SK-N-SH treated with all-trans-retinoic acid at 6 μM for 48 hours (cell line): ENCODE measurements around the gene MMP24OS.

Experiments
- ATAC-seq: fragments of 200-7000 bp; cut with Tn5 transposase; 3 replicates; pipeline ENCODE4 v1.9.1; 2020; ENCODE audit warnings: mild to moderate bottlenecking, moderate library complexity
- ARNTL ChIP-seq: fragments of 450-650 bp; formaldehyde crosslinking; IDR thresholded peaks from 2 replicates; pipeline ENCODE4 v1.5.0; 2020; ENCODE audit warnings: low read depth, mild to moderate bottlenecking, moderate library complexity, borderline replicate concordance
- BACH2 ChIP-seq: fragments of 250-450 bp; sonication (Bioruptor Pico); IDR thresholded peaks from 2 replicates; pipeline ENCODE4 v1.9.0; 2021; ENCODE audit warnings: mild to moderate bottlenecking, borderline replicate concordance
- CSDC2 ChIP-seq: fragments of 250-450 bp; sonication (Bioruptor Pico); IDR thresholded peaks from 2 replicates; pipeline ENCODE4 v1.5.0; 2020; ENCODE audit warnings: mild to moderate bottlenecking, moderate library complexity
- CSRNP3 ChIP-seq: fragments of 250-450 bp; sonication (Bioruptor Pico); IDR thresholded peaks from 2 replicates; pipeline ENCODE4 v1.5.1; 2021; ENCODE audit warnings: mild to moderate bottlenecking, moderate library complexity
- ESRRG ChIP-seq: fragments of 250-450 bp; sonication (Bioruptor Pico); IDR thresholded peaks from 2 replicates; pipeline ENCODE4 v1.6.1; 2021; ENCODE audit warnings: mild to moderate bottlenecking
- GLIS3 ChIP-seq: fragments of 250-450 bp; sonication (Bioruptor Pico); IDR thresholded peaks from 2 replicates; pipeline ENCODE4 v1.5.0; 2020; ENCODE audit warnings: mild to moderate bottlenecking, moderate library complexity
- ISL1 ChIP-seq: fragments of 250-450 bp; sonication (Bioruptor Pico); IDR thresholded peaks from 2 replicates; pipeline ENCODE4 v2.1.2; 2022; ENCODE audit warnings: mild to moderate bottlenecking, moderate library complexity
- OSR1 ChIP-seq: fragments of 250-450 bp; sonication (Bioruptor Pico); IDR thresholded peaks from 2 replicates; pipeline ENCODE4 v1.8.0; 2022; ENCODE audit warnings: moderate library complexity, mild to moderate bottlenecking, inconsistent platforms
- PATZ1 ChIP-seq: fragments of 250-450 bp; sonication (Bioruptor Pico); IDR thresholded peaks from 2 replicates; pipeline ENCODE4 v1.8.0; 2020; ENCODE audit warnings: mild to moderate bottlenecking, moderate library complexity, borderline replicate concordance
- POU6F1 ChIP-seq: fragments of 250-450 bp; sonication (Bioruptor Pico); IDR thresholded peaks from 2 replicates; pipeline ENCODE4 v1.8.0; 2021; ENCODE audit warnings: low read depth, mild to moderate bottlenecking, moderate library complexity, borderline replicate concordance
- PPARA ChIP-seq: fragments of 250-450 bp; sonication (Bioruptor Pico); IDR thresholded peaks from 2 replicates; pipeline ENCODE4 v1.5.0; 2020; ENCODE audit warnings: mild to moderate bottlenecking, borderline replicate concordance
- RARB ChIP-seq: fragments of 250-450 bp; sonication (Bioruptor Pico); IDR thresholded peaks from 2 replicates; pipeline ENCODE4 v1.8.0; 2021; ENCODE audit warnings: mild to moderate bottlenecking, moderate library complexity
- SNAI2 ChIP-seq: fragments of 250-450 bp; sonication (Bioruptor Pico); IDR thresholded peaks from 2 replicates; pipeline ENCODE4 v1.5.0; 2020; ENCODE audit warnings: mild to moderate bottlenecking, moderate library complexity
- TCF4 ChIP-seq: fragments of 250-450 bp; sonication (Bioruptor Pico); IDR thresholded peaks from 2 replicates; pipeline ENCODE4 v1.8.0; 2021; ENCODE audit warnings: mild to moderate bottlenecking, moderate library complexity, borderline replicate concordance
- TOX ChIP-seq: fragments of 250-450 bp; sonication (Bioruptor Pico); IDR thresholded peaks from 2 replicates; pipeline ENCODE4 v1.8.0; 2021; ENCODE audit warnings: mild to moderate bottlenecking, moderate library complexity, borderline replicate concordance
- TSHZ2 ChIP-seq: fragments of 250-450 bp; sonication (Bioruptor Pico); IDR thresholded peaks from 2 replicates; pipeline ENCODE4 v1.5.0; 2020; ENCODE audit warnings: mild to moderate bottlenecking, moderate library complexity
- ZC3H10 ChIP-seq: fragments of 250-450 bp; sonication (Bioruptor Pico); IDR thresholded peaks from 2 replicates; pipeline ENCODE4 v1.5.1; 2021; ENCODE audit warnings: mild to moderate bottlenecking, moderate library complexity
- ZFP3 ChIP-seq: fragments of 250-450 bp; sonication (Bioruptor Pico); IDR thresholded peaks from 2 replicates; pipeline ENCODE4 v1.5.0; 2020; ENCODE audit warnings: mild to moderate bottlenecking, moderate library complexity
- ZFP30 ChIP-seq: fragments of 450-650 bp; formaldehyde crosslinking; IDR thresholded peaks from 2 replicates; pipeline ENCODE4 v1.5.0; 2022; ENCODE audit warnings: mild to moderate bottlenecking, moderate library complexity
- ZNF565 ChIP-seq: fragments of 450-650 bp; formaldehyde crosslinking; conservative IDR thresholded peaks from 2 replicates; pipeline ENCODE4 v1.5.0; 2020; ENCODE audit warnings: low read depth, mild to moderate bottlenecking, moderate library complexity
- ZNF70 ChIP-seq: fragments of 450-650 bp; formaldehyde crosslinking; IDR thresholded peaks from 2 replicates; pipeline ENCODE4 v1.5.0; 2020; ENCODE audit warnings: mild to moderate bottlenecking, moderate library complexity
- ZNF8 ChIP-seq: fragments of 450-650 bp; formaldehyde crosslinking; IDR thresholded peaks from 2 replicates; pipeline ENCODE4 v1.5.0; 2020; ENCODE audit warnings: mild to moderate bottlenecking, moderate library complexity

The MMP24OS gene

GRCh38 chr20:35300469-35301262, 22.7 kb upstream of the MMP24OS start:
- no peak for ATAC-seq
- TF ChIP-seq PPARA (no peak), ZC3H10 (CRISPR knock-in tag) (no peak), BACH2 (no peak), OSR1 (CRISPR knock-in tag) (no peak), GLIS3 (CRISPR knock-in tag) (no peak), ARNTL (CRISPR knock-in tag) (no peak), CSDC2 (CRISPR knock-in tag) (no peak), RARB (CRISPR knock-in tag) (no peak), ESRRG (CRISPR knock-in tag) (no peak)

- TF ChIP-seq ESRRG (CRISPR knock-in tag): no peak
- TF ChIP-seq ZC3H10 (CRISPR knock-in tag): no peak
- TF ChIP-seq GLIS3 (CRISPR knock-in tag): no peak
- no peak for TF ChIP-seq CSRNP3 (CRISPR knock-in tag)
- no peak for TF ChIP-seq ZNF8 (CRISPR knock-in tag)
- TF ChIP-seq ARNTL (CRISPR knock-in tag): no peak
- TF ChIP-seq, all 23 proteins: peak for 0
- no peak for ATAC-seq
Observed at GRCh38 chr20:35299780-35300179, 21.9 kb upstream of the MMP24OS start.

- no peak for TF ChIP-seq OSR1 (CRISPR knock-in tag)
- TF ChIP-seq ZNF70: no peak
- TF ChIP-seq ARNTL (CRISPR knock-in tag): no peak
- TF ChIP-seq ISL1 (CRISPR knock-in tag): no peak
- TF ChIP-seq PATZ1: no peak
- TF ChIP-seq ZC3H10 (CRISPR knock-in tag): no peak
- TF ChIP-seq SNAI2: no peak
- TF ChIP-seq PPARA: no peak
- no peak for TF ChIP-seq CSRNP3 (CRISPR knock-in tag)
- no peak for TF ChIP-seq POU6F1
- TF ChIP-seq CSDC2 (CRISPR knock-in tag): no peak
- no peak for TF ChIP-seq ZFP3 (CRISPR knock-in tag)
- TF ChIP-seq TOX (CRISPR knock-in tag): no peak
- TF ChIP-seq ZFP30: no peak
- no peak for TF ChIP-seq ZNF8 (CRISPR knock-in tag)
- no peak for TF ChIP-seq RARB (CRISPR knock-in tag)
- no peak for TF ChIP-seq BACH2
- no peak for TF ChIP-seq ESRRG (CRISPR knock-in tag)
- TF ChIP-seq ZNF565 (CRISPR knock-in tag): no peak
- TF ChIP-seq TCF4 (CRISPR knock-in tag): no peak
- ATAC-seq: no peak
Observed at GRCh38 chr20:35298264-35298663, 20.3 kb upstream of the MMP24OS start.

- no peak for ATAC-seq
- TF ChIP-seq ZNF565 (CRISPR knock-in tag) (no peak), TSHZ2 (CRISPR knock-in tag) (no peak), GLIS3 (CRISPR knock-in tag) (no peak), ZFP30 (no peak), BACH2 (no peak), PPARA (no peak), RARB (CRISPR knock-in tag) (no peak), ZC3H10 (CRISPR knock-in tag) (no peak)
Observed at GRCh38 chr20:35297740-35298139, 19.8 kb upstream of the MMP24OS start.
